HG02973 (cell line): ENCODE data around the gene C12orf60.
"Not testable (repeated sequence)": the region's sequence is repeated elsewhere in the genome, so short reads cannot be mapped to it uniquely, and the experiment has no call there.

Experiments used
- ATAC-seq: cut with Tn5 transposase; IDR thresholded peaks from one replicate; pipeline ENCODE4 v1.9.1; 2021; ENCODE audit warnings: moderate library complexity; ENCODE audit not compliant: unreplicated experiment

Gene C12orf60

GRCh38 chr12:14803011-14803829 is at the start of gene C12orf60, which contains the start of gene WBP11:
Gene C12orf60 (plus strand): TSS chr12:14803670. CDS start chr12:14822936, 19,266 bp downstream.
Gene WBP11 (minus strand): TSS chr12:14803478. CDS start chr12:14801383, 2,095 bp downstream.
- peak; percentile 99 for ATAC-seq

GRCh38 chr12:14756334-14757143 is 46.9 kb upstream of the C12orf60 start:
- no peak for ATAC-seq

- ATAC-seq: not testable (repeated sequence)
Observed at GRCh38 chr12:14759711-14760280, 43.7 kb upstream of the C12orf60 start.

- ATAC-seq: no peak
Observed at GRCh38 chr12:14765398-14765797, 38.1 kb upstream of the C12orf60 start.

- not testable (repeated sequence) for ATAC-seq
Observed at GRCh38 chr12:14766020-14766419, 37.5 kb upstream of the C12orf60 start.

- ATAC-seq: no peak
Observed at GRCh38 chr12:14766649-14767215, 36.7 kb upstream of the C12orf60 start.

- ATAC-seq: no peak
Observed at GRCh38 chr12:14767617-14768016, 35.9 kb upstream of the C12orf60 start.

- no peak for ATAC-seq
Observed at GRCh38 chr12:14768823-14769405, 34.6 kb upstream of the C12orf60 start.

GRCh38 chr12:14769466-14769968 is 34.0 kb upstream of the C12orf60 start:
- no peak for ATAC-seq

GRCh38 chr12:14769969-14770495 is 33.4 kb upstream of the C12orf60 start:
- ATAC-seq: peak; percentile 33

GRCh38 chr12:14770496-14771461 is 32.7 kb upstream of the C12orf60 start:
- ATAC-seq: peak; percentile 31

GRCh38 chr12:14771651-14772137 is 31.8 kb upstream of the C12orf60 start:
- ATAC-seq: no peak

- no peak for ATAC-seq
Observed at GRCh38 chr12:14772946-14773345, 30.5 kb upstream of the C12orf60 start.

- peak; percentile 14 for ATAC-seq
Observed at GRCh38 chr12:14773685-14774073, 29.8 kb upstream of the C12orf60 start.

GRCh38 chr12:14774074-14774905 is 29.2 kb upstream of the C12orf60 start:
- ATAC-seq: peak; percentile 57

- no peak for ATAC-seq
Observed at GRCh38 chr12:14774906-14775635, 28.4 kb upstream of the C12orf60 start.

GRCh38 chr12:14775636-14775980 is 27.9 kb upstream of the C12orf60 start:
- no peak for ATAC-seq
